LNCAP (cell line): Measurements from ENCODE around the gene PLEKHM3.

Source experiments
- TF ChIP-seq, protein P1 (sequence below): fragments of 450-650 bp; IDR thresholded peaks from 2 replicates; pipeline ENCODE4 v1.5.1; 2017; ENCODE audit warnings: mild to moderate bottlenecking

PLEKHM3 gene

GRCh38 chr2:207816546-207816945 lies 208.8 kb downstream of the PLEKHM3 start:
- TF ChIP-seq, protein P1, sequence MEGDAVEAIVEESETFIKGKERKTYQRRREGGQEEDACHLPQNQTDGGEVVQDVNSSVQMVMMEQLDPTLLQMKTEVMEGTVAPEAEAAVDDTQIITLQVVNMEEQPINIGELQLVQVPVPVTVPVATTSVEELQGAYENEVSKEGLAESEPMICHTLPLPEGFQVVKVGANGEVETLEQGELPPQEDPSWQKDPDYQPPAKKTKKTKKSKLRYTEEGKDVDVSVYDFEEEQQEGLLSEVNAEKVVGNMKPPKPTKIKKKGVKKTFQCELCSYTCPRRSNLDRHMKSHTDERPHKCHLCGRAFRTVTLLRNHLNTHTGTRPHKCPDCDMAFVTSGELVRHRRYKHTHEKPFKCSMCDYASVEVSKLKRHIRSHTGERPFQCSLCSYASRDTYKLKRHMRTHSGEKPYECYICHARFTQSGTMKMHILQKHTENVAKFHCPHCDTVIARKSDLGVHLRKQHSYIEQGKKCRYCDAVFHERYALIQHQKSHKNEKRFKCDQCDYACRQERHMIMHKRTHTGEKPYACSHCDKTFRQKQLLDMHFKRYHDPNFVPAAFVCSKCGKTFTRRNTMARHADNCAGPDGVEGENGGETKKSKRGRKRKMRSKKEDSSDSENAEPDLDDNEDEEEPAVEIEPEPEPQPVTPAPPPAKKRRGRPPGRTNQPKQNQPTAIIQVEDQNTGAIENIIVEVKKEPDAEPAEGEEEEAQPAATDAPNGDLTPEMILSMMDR, result no peak

GRCh38 chr2:207815254-207815653 lies 210.1 kb downstream of the PLEKHM3 start:
- TF ChIP-seq, protein P1, result no peak

DNA sequence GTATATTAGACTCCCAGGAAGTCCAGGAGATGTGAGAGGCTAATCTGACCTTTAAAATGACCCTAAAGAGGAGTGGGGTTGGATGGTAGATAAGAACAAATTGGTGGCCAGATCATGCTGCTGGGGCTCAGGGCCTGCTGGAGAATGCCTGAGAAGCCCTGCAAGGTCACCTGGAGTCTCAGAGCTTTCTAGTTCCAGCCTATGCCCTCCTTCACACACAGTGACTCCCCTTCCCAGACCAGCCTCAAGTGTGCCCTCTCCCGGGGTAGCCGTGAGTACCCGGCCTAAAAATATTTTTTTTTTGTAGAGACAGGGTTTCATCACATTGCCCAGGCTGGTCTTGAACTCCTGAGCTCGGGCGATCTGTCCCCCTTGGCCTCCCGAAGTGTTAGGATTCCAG lies 211.4 kb downstream of the PLEKHM3 start:
- TF ChIP-seq, protein P1, result no peak

- TF ChIP-seq, protein P1, result no peak
Measured at GRCh38 chr2:207813221-207813916, 212.0 kb downstream of the PLEKHM3 start.

- TF ChIP-seq, protein P1, result no peak
Measured at GRCh38 chr2:207812726-207813080, 212.6 kb downstream of the PLEKHM3 start.

DNA sequence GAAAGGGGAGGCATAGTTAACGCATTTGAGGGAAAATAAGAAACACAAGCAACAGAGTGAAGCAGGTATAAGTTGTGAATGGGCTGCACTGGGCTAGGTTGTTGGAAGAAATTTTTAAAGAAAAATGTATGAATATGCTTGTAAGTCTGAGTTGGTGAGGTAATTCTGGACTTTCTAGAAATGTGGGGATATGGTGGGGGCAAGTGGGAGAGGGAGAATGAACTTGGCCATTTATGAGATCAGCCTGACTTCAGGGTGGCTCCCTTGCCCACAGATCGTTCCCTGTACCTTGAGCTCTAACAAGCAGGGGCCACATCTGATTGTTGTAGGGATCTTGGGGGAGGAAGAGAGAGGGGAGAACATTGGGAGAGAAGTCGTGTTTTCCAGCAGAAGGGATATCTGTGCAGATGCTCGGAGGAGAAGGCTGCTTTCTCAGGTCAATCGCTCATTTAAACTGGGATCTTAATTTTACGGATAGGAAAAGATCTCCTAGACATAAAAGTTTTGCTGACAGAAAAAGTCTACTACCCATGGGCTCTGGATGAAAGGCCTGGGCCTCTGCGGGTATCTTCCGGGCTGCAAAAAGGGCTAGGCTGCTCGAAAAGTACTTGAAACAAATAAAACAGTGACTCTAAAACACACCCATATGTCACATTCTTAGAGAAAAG lies 213.1 kb downstream of the PLEKHM3 start:
- TF ChIP-seq, protein P1, result no peak

GRCh38 chr2:207810200-207810788 lies 215.0 kb downstream of the PLEKHM3 start:
- TF ChIP-seq, protein P1, result no peak
